ENCODE data around the gene KLHL6. TPM values are rescaled to one million over a fixed set of nuclear protein-coding genes. Genes with fewer than 3 reads are reported as not detected.

The KLHL6 gene
- not detected in 2 replicates for total RNA-seq (2014; rRNA removed; shearing (Covaris generic))

GRCh38 chr3:183555541-183556081 lies at the start of gene KLHL6:
KLHL6 (minus strand) TSS chr3:183555706; CDS start chr3:183555653, 53 bp downstream.

Small RNA genes lying within 50 kb of the gene (small RNA-seq; reads per million reads assigned to genes)
- not detected for gene RF00092
- gene RF00394, result not detected
- gene RF01241, result not detected
- gene SNORA63D, result 0.54 reads per million, percentile 29 among the genes with 10 or more reads in this experiment

Other genes with a start within 250 kb of the KLHL6 start
- 0.38 and 0.42 TPM in 2 replicates for gene MCF2L2, start 127.1 kb downstream of the KLHL6 start, total RNA-seq (2014; rRNA removed; shearing (Covaris generic))
- gene KLHL24, start 79.9 kb upstream of the KLHL6 start, total RNA-seq (2014; rRNA removed; shearing (Covaris generic)), result 15.1 and 18.3 TPM in 2 replicates
- 14.7 and 17.4 TPM in 2 replicates for gene YEATS2, start 142.1 kb upstream of the KLHL6 start, total RNA-seq (2014; rRNA removed; shearing (Covaris generic))